ENCODE data around the gene PDE2A.

PDE2A gene

GRCh38 chr11:72702096-72702495 lies 27.9 kb upstream of the PDE2A start:
- no peak overlapping the region for H2BK5ac ChIP-seq (ENCODE audit: low read depth, low read length, poor library complexity)
- no peaks in the 10 kb centered on the region for H3K27me3 ChIP-seq (ENCODE audit: insufficient read depth, low read length)
- H3K27ac ChIP-seq (ENCODE audit: low read depth, low read length) = no peak overlapping the region
- no peak overlapping the region for H4K8ac ChIP-seq (ENCODE audit: low read depth, low read length)
- no peak overlapping the region for H2BK120ac ChIP-seq (ENCODE audit: insufficient read depth, low read length, poor library complexity)
- no peak overlapping the region for H2BK12ac ChIP-seq (ENCODE audit: low read length)
- H2AFZ ChIP-seq (ENCODE audit: insufficient read depth, low read length, poor library complexity) = no peak overlapping the region
- H3K4ac ChIP-seq (ENCODE audit: low read depth, low read length) = no peak overlapping the region
- H3K18ac ChIP-seq (ENCODE audit: low read length) = no peak overlapping the region
- no peak overlapping the region for H4K91ac ChIP-seq (ENCODE audit: low read depth, low read length)
- no peaks in the 10 kb centered on the region for H3K79me1 ChIP-seq (ENCODE audit: low read length)
- H3K23ac ChIP-seq (ENCODE audit: low read length) = no peak overlapping the region
- H3K4me3 ChIP-seq (ENCODE audit: low read depth, low read length) = no peak overlapping the region
- peaks cover 2 to 10% of the 10 kb centered on the region in 2 experiments for H3K4me1 ChIP-seq (ENCODE audit: control insufficient read depth in 1 of 2, insufficient read depth in 2 of 2, low read length in 2 of 2)
- no peak overlapping the region for H3K14ac ChIP-seq (ENCODE audit: low read length)
- H3K9ac ChIP-seq (ENCODE audit: low read length) = no peak overlapping the region
- no peak overlapping the region for H4K12ac ChIP-seq (ENCODE audit: low read depth, low read length)
- no CpG with 5 or more reads among the region's 7 CpGs for WGBS (ENCODE audit: extremely low coverage, insufficient coverage, insufficient read length)
- no peak for DNase-seq
- peaks cover 10 to 16% of the 10 kb centered on the region in 2 experiments for H3K36me3 ChIP-seq (ENCODE audit: control insufficient read depth in 1 of 2, insufficient read depth in 2 of 2, low read length in 2 of 2)
- no peaks in the 10 kb centered on the region for H3K9me3 ChIP-seq (ENCODE audit: insufficient read depth, low read depth, low read length)
- no peak overlapping the region for H2AK5ac ChIP-seq (ENCODE audit: low read length)
- H3K79me2 ChIP-seq (ENCODE audit: control insufficient read depth, insufficient read depth, low read length, poor library complexity) = no peaks in the 10 kb centered on the region
- no peak overlapping the region for H3K4me2 ChIP-seq (ENCODE audit: low read length)

GRCh38 chr11:72701466-72701865 lies 27.2 kb upstream of the PDE2A start:
- H3K4me3 ChIP-seq (ENCODE audit: low read depth, low read length) = no peak overlapping the region
- no peaks in the 10 kb centered on the region for H3K79me2 ChIP-seq (ENCODE audit: control insufficient read depth, insufficient read depth, low read length, poor library complexity)
- no peak overlapping the region for H4K91ac ChIP-seq (ENCODE audit: low read depth, low read length)
- no peak overlapping the region for H3K27ac ChIP-seq (ENCODE audit: low read depth, low read length)
- no peaks in the 10 kb centered on the region for H3K79me1 ChIP-seq (ENCODE audit: low read length)
- no peak overlapping the region for H3K14ac ChIP-seq (ENCODE audit: low read length)
- H4K8ac ChIP-seq (ENCODE audit: low read depth, low read length) = no peak overlapping the region
- H3K4me2 ChIP-seq (ENCODE audit: low read length) = no peak overlapping the region
- H2BK120ac ChIP-seq (ENCODE audit: insufficient read depth, low read length, poor library complexity) = no peak overlapping the region
- H2BK5ac ChIP-seq (ENCODE audit: low read depth, low read length, poor library complexity) = no peak overlapping the region
- H2AFZ ChIP-seq (ENCODE audit: insufficient read depth, low read length, poor library complexity) = no peak overlapping the region
- no peak overlapping the region for H3K18ac ChIP-seq (ENCODE audit: low read length)
- H3K27me3 ChIP-seq (ENCODE audit: insufficient read depth, low read length) = no peaks in the 10 kb centered on the region
- H3K9ac ChIP-seq (ENCODE audit: low read length) = no peak overlapping the region
- no peaks in the 10 kb centered on the region for H3K9me3 ChIP-seq (ENCODE audit: insufficient read depth, low read depth, low read length)
- no CpG with 5 or more reads among the region's 10 CpGs for WGBS (ENCODE audit: extremely low coverage, insufficient coverage, insufficient read length)
- peaks cover 7 to 16% of the 10 kb centered on the region in 2 experiments for H3K36me3 ChIP-seq (ENCODE audit: control insufficient read depth in 1 of 2, insufficient read depth in 2 of 2, low read length in 2 of 2)
- H3K4ac ChIP-seq (ENCODE audit: low read depth, low read length) = no peak overlapping the region
- H2AK5ac ChIP-seq (ENCODE audit: low read length) = no peak overlapping the region
- no peak for DNase-seq
- H2BK12ac ChIP-seq (ENCODE audit: low read length) = no peak overlapping the region
- H3K4me1 ChIP-seq (ENCODE audit: control insufficient read depth in 1 of 2, insufficient read depth in 2 of 2, low read length in 2 of 2) = peaks cover 2 to 4% of the 10 kb centered on the region in 2 experiments
- no peak overlapping the region for H3K23ac ChIP-seq (ENCODE audit: low read length)
- H4K12ac ChIP-seq (ENCODE audit: low read depth, low read length) = no peak overlapping the region

GRCh38 chr11:72700146-72700545 lies 25.9 kb upstream of the PDE2A start:
- H4K12ac ChIP-seq (ENCODE audit: low read depth, low read length) = no peak overlapping the region
- no peak for DNase-seq

GRCh38 chr11:72697814-72698213 lies 23.6 kb upstream of the PDE2A start:
- Histone ChIP-seq H2AFZ (ENCODE audit: insufficient read depth, low read length, poor library complexity) (no peak overlapping the region), H3K4ac (ENCODE audit: low read depth, low read length) (no peak overlapping the region), H3K18ac (ENCODE audit: low read length) (no peak overlapping the region), H3K14ac (ENCODE audit: low read length) (no peak overlapping the region), H4K91ac (ENCODE audit: low read depth, low read length) (no peak overlapping the region), H3K27ac (ENCODE audit: low read depth, low read length) (no peak overlapping the region), H4K12ac (ENCODE audit: low read depth, low read length) (no peak overlapping the region), H2BK120ac (ENCODE audit: insufficient read depth, low read length, poor library complexity) (no peak overlapping the region), H3K4me1 (ENCODE audit: control insufficient read depth in 1 of 2, insufficient read depth in 2 of 2, low read length in 2 of 2) (no peaks in the 10 kb centered on the region), H3K23ac (ENCODE audit: low read length) (no peak overlapping the region), H2BK5ac (ENCODE audit: low read depth, low read length, poor library complexity) (no peak overlapping the region), H3K36me3 (ENCODE audit: control insufficient read depth in 1 of 2, insufficient read depth in 2 of 2, low read length in 2 of 2) (peaks cover 32 to 39% of the 10 kb centered on the region in 2 experiments), H2BK12ac (ENCODE audit: low read length) (no peak overlapping the region), H3K4me3 (ENCODE audit: low read depth, low read length) (no peak overlapping the region), H3K79me2 (ENCODE audit: control insufficient read depth, insufficient read depth, low read length, poor library complexity) (no peaks in the 10 kb centered on the region), H2AK5ac (ENCODE audit: low read length) (no peak overlapping the region), H3K9ac (ENCODE audit: low read length) (no peak overlapping the region), H3K79me1 (ENCODE audit: low read length) (no peaks in the 10 kb centered on the region), H4K8ac (ENCODE audit: low read depth, low read length) (no peak overlapping the region), H3K9me3 (ENCODE audit: insufficient read depth, low read depth, low read length) (no peaks in the 10 kb centered on the region), H3K4me2 (ENCODE audit: low read length) (no peak overlapping the region), H3K27me3 (ENCODE audit: insufficient read depth, low read length) (no peaks in the 10 kb centered on the region)
- no CpG with 5 or more reads among the region's 16 CpGs for WGBS (ENCODE audit: extremely low coverage, insufficient coverage, insufficient read length)
- DNase-seq = no peak

More at GRCh38 chr11:72700146-72700545, 25.9 kb upstream of the PDE2A start:
- H2AK5ac ChIP-seq (ENCODE audit: low read length) = no peak overlapping the region
- H3K79me2 ChIP-seq (ENCODE audit: control insufficient read depth, insufficient read depth, low read length, poor library complexity) = no peaks in the 10 kb centered on the region
- H2BK120ac ChIP-seq (ENCODE audit: insufficient read depth, low read length, poor library complexity) = no peak overlapping the region
- H3K27ac ChIP-seq (ENCODE audit: low read depth, low read length) = no peak overlapping the region
- H3K4me2 ChIP-seq (ENCODE audit: low read length) = no peak overlapping the region
- no CpG with 5 or more reads among the region's 3 CpGs for WGBS (ENCODE audit: extremely low coverage, insufficient coverage, insufficient read length)
- no peak overlapping the region for H3K4ac ChIP-seq (ENCODE audit: low read depth, low read length)
- H3K18ac ChIP-seq (ENCODE audit: low read length) = no peak overlapping the region
- peaks cover 18 to 24% of the 10 kb centered on the region in 2 experiments for H3K36me3 ChIP-seq (ENCODE audit: control insufficient read depth in 1 of 2, insufficient read depth in 2 of 2, low read length in 2 of 2)
- H3K9ac ChIP-seq (ENCODE audit: low read length) = no peak overlapping the region
- no peak overlapping the region for H2AFZ ChIP-seq (ENCODE audit: insufficient read depth, low read length, poor library complexity)
- H3K4me3 ChIP-seq (ENCODE audit: low read depth, low read length) = no peak overlapping the region
- no peak overlapping the region for H3K14ac ChIP-seq (ENCODE audit: low read length)
- no peak overlapping the region for H2BK12ac ChIP-seq (ENCODE audit: low read length)
- H3K9me3 ChIP-seq (ENCODE audit: insufficient read depth, low read depth, low read length) = no peaks in the 10 kb centered on the region
- H3K4me1 ChIP-seq (ENCODE audit: control insufficient read depth in 1 of 2, insufficient read depth in 2 of 2, low read length in 2 of 2) = no peaks in the 10 kb centered on the region
- H3K23ac ChIP-seq (ENCODE audit: low read length) = no peak overlapping the region
- H3K79me1 ChIP-seq (ENCODE audit: low read length) = no peaks in the 10 kb centered on the region
- no peak overlapping the region for H4K91ac ChIP-seq (ENCODE audit: low read depth, low read length)
- H3K27me3 ChIP-seq (ENCODE audit: insufficient read depth, low read length) = no peaks in the 10 kb centered on the region
- H4K8ac ChIP-seq (ENCODE audit: low read depth, low read length) = no peak overlapping the region
- no peak overlapping the region for H2BK5ac ChIP-seq (ENCODE audit: low read depth, low read length, poor library complexity)
